GM23248 (cell line): ENCODE measurements around the gene KRTAP4-1. TPM values are rescaled to one million over a fixed set of nuclear protein-coding genes. Genes with fewer than 3 reads are reported as not detected.
"Not testable (repeated sequence)": the region's sequence is repeated elsewhere in the genome, so short reads cannot be mapped to it uniquely, and the experiment has no call there.

Experiments used
- DNase-seq: peaks from one replicate; pipeline ENCODE4 v3.0.0-alpha.2; 2015
- H2AFZ ChIP-seq: fragments of 200-600 bp; sonication (generic); 2 replicates; pipeline ENCODE4 v1.6.1; 2016; ENCODE audit warnings: antibody characterized with exemption
- H3F3A ChIP-seq: fragments of 200-600 bp; sonication (generic); 2 replicates; pipeline ENCODE4 v1.6.1; 2016; ENCODE audit warnings: mild to moderate bottlenecking, antibody characterized with exemption, mixed run types; ENCODE audit not compliant: insufficient read depth
- H3K27ac ChIP-seq: fragments of 200-600 bp; sonication (generic); 2 replicates; pipeline ENCODE4 v1.5.1; 2016; ENCODE audit warnings: mild to moderate bottlenecking
- H3K27me3 ChIP-seq: fragments of 200-600 bp; sonication (generic); replicated peaks from 2 replicates; pipeline ENCODE4 v1.6.1; 2016; ENCODE audit warnings: mild to moderate bottlenecking; ENCODE audit not compliant: insufficient read depth
- H3K36me3 ChIP-seq: fragments of 200-600 bp; sonication (generic); 2 replicates; pipeline ENCODE4 v1.6.1; 2016; ENCODE audit warnings: low read depth, mild to moderate bottlenecking
- H3K4me1 ChIP-seq: fragments of 200-600 bp; sonication (generic); 2 replicates; pipeline ENCODE4 v1.6.1; 2016; ENCODE audit warnings: mild to moderate bottlenecking; ENCODE audit not compliant: insufficient read depth
- H3K4me2 ChIP-seq: fragments of 200-600 bp; sonication (generic); one replicate; pipeline ENCODE4 v1.6.1; 2016; ENCODE audit warnings: mild to moderate bottlenecking; ENCODE audit not compliant: unreplicated experiment
- H3K4me3 ChIP-seq: fragments of 200-600 bp; sonication (generic); 2 replicates; pipeline ENCODE4 v1.5.1; 2016; ENCODE audit warnings: mild to moderate bottlenecking
- H3K79me2 ChIP-seq: fragments of 200-600 bp; sonication (generic); 2 replicates; pipeline ENCODE4 v1.6.1; 2016; ENCODE audit warnings: mild to moderate bottlenecking; ENCODE audit not compliant: insufficient read depth
- H3K9ac ChIP-seq: fragments of 200-600 bp; sonication (generic); 2 replicates; pipeline ENCODE4 v1.6.1; 2016; ENCODE audit warnings: mild to moderate bottlenecking
- H3K9me2 ChIP-seq: fragments of 200-600 bp; sonication (generic); 2 replicates; pipeline ENCODE4 v1.6.1; 2016; ENCODE audit warnings: mixed run types, mild to moderate bottlenecking, moderate library complexity; ENCODE audit not compliant: insufficient read depth
- H3K9me3 ChIP-seq: fragments of 200-600 bp; sonication (generic); one replicate; pipeline ENCODE4 v1.6.1; 2017; ENCODE audit warnings: low read depth
- H4K20me1 ChIP-seq: fragments of 200-600 bp; sonication (generic); 2 replicates; pipeline ENCODE4 v1.6.0; 2016; ENCODE audit not compliant: insufficient read depth
- EZH2 ChIP-seq: fragments of 200-600 bp; sonication (generic); IDR thresholded peaks from 2 replicates; pipeline ENCODE4 v1.6.1; 2018; ENCODE audit warnings: antibody characterized with exemption, mild to moderate bottlenecking; ENCODE audit not compliant: insufficient read depth, poor library complexity, severe bottlenecking
- EZH2phosphoT487 ChIP-seq: fragments of 200-600 bp; sonication (generic); IDR thresholded peaks from 2 replicates; pipeline ENCODE4 v1.6.1; 2018; ENCODE audit warnings: antibody characterized with exemption, moderate library complexity, mild to moderate bottlenecking, low read depth; ENCODE audit not compliant: insufficient read depth
- WGBS, 2 experiments: methylation state at CpG; one replicate each; pipeline ENCODE4 v1.1.6; 2015 to 2017; ENCODE audit warnings: low lambda C conversion rate in 2 of 2, low coverage in 1 of 2; ENCODE audit errors: missing lambda C conversion rate in 2 of 2; 5-methylcytosine and 5-hydroxymethylcytosine counted together
- in situ Hi-C: fragments of 300-500 bp; cut with MboI; formaldehyde crosslinking; loops from 2 replicates; pipeline ENCODE4 v1.15.0; 2020
- polyA plus RNA-seq: library from polyadenylated mRNA; unstranded; fragments of >200 nt; fragmentation: Nextera tagmentation; extraction: Ambion mirVana; gene quantifications from 2 replicates; pipeline ENCODE4 v1.2.1, GENCODE V29; 2016
- total RNA-seq: library from RNA; depleted of rRNA; stranded (reverse); fragments of >200 nt; shearing (Covaris generic); gene quantifications from 2 replicates; pipeline ENCODE4 v1.2.3, GENCODE V29; 2014

Gene KRTAP4-1
- total and polyA plus RNA-seq, 2 experiments from 2014 or later: not detected

- Histone ChIP-seq H2AFZ (no peak overlapping the region), H4K20me1 (no peaks in the 10 kb centered on the region), H3K4me2 (no peak overlapping the region), H3K27me3 (no peaks in the 10 kb centered on the region), H3K27ac (no peak overlapping the region), H3K4me1 (peaks cover 9% of the 10 kb centered on the region; the same call in 1 of the 2 replicates), H3K9ac (no peak overlapping the region), H3F3A (peaks cover 11% of the 10 kb centered on the region; the same call in 1 of the 2 replicates), H3K79me2 (no peaks in the 10 kb centered on the region), H3K4me3 (no peak overlapping the region), H3K36me3 (no peaks in the 10 kb centered on the region), H3K9me3 (no peaks in the 10 kb centered on the region), H3K9me2 (no peaks in the 10 kb centered on the region)
- WGBS, 2 experiments: 9 to 11% methylated on average over 1 of the region's 1 CpG
- in situ Hi-C loops: no loop called here
- TF ChIP-seq EZH2 (no peak), EZH2phosphoT487 (0 out of 2 replicates have a peak, but pooled peaks have one; percentile 61)
- peak; percentile 70 for DNase-seq
Measured at GRCh38 chr17:41211845-41212466, 27.2 kb upstream of the KRTAP4-1 start.

GRCh38 chr17:41199421-41200078 is 14.8 kb upstream of the KRTAP4-1 start:
- no peak overlapping the region for H2AFZ ChIP-seq
- in situ Hi-C loops: no loop called here
- H3K4me3 ChIP-seq: no peak overlapping the region
- no peaks in the 10 kb centered on the region for H3F3A ChIP-seq
- H3K4me2 ChIP-seq: no peak overlapping the region
- H3K9me3 ChIP-seq: no peaks in the 10 kb centered on the region
- no peaks in the 10 kb centered on the region for H3K79me2 ChIP-seq
- TF ChIP-seq EZH2phosphoT487: no peak
- TF ChIP-seq EZH2: no peak
- H3K9me2 ChIP-seq: no peaks in the 10 kb centered on the region
- no peaks in the 10 kb centered on the region for H3K4me1 ChIP-seq
- H3K27me3 ChIP-seq: no peaks in the 10 kb centered on the region
- H3K9ac ChIP-seq: no peak overlapping the region
- H4K20me1 ChIP-seq: no peaks in the 10 kb centered on the region
- WGBS, 2 experiments: 43% methylated on average over 5 of the region's 5 CpGs
- H3K36me3 ChIP-seq: no peaks in the 10 kb centered on the region
- no peak for DNase-seq
- H3K27ac ChIP-seq: no peak overlapping the region

GRCh38 chr17:41196068-41196467 is 11.4 kb upstream of the KRTAP4-1 start:
- in situ Hi-C loops: no loop called here
- Histone ChIP-seq H3K9ac (no peak overlapping the region), H3K4me1 (no peaks in the 10 kb centered on the region), H3K9me2 (no peaks in the 10 kb centered on the region), H3K27ac (no peak overlapping the region), H4K20me1 (no peaks in the 10 kb centered on the region), H3K4me3 (no peak overlapping the region), H3K9me3 (no peaks in the 10 kb centered on the region), H3F3A (no peaks in the 10 kb centered on the region), H3K79me2 (no peaks in the 10 kb centered on the region), H3K36me3 (no peaks in the 10 kb centered on the region), H3K27me3 (no peaks in the 10 kb centered on the region), H2AFZ (no peak overlapping the region), H3K4me2 (no peak overlapping the region)
- TF ChIP-seq EZH2phosphoT487: no peak
- no peak for TF ChIP-seq EZH2
- no peak for DNase-seq
- 52 to 62% methylated on average over 1 of the region's 1 CpG for WGBS, 2 experiments

GRCh38 chr17:41190328-41190727 is 5.6 kb upstream of the KRTAP4-1 start:
- H3K4me2 ChIP-seq: no peak overlapping the region
- 69 to 80% methylated on average over 3 of the region's 3 CpGs for WGBS, 2 experiments
- H2AFZ ChIP-seq: no peak overlapping the region
- no peaks in the 10 kb centered on the region for H3F3A ChIP-seq
- DNase-seq: no peak
- in situ Hi-C loops: no loop called here
- TF ChIP-seq EZH2: no peak
- TF ChIP-seq EZH2phosphoT487: no peak
- H3K36me3 ChIP-seq: no peaks in the 10 kb centered on the region
- H3K4me1 ChIP-seq: no peaks in the 10 kb centered on the region
- no peaks in the 10 kb centered on the region for H3K9me3 ChIP-seq
- H3K4me3 ChIP-seq: no peak overlapping the region
- no peak overlapping the region for H3K9ac ChIP-seq
- no peak overlapping the region for H3K27ac ChIP-seq
- H3K27me3 ChIP-seq: no peaks in the 10 kb centered on the region
- no peaks in the 10 kb centered on the region for H4K20me1 ChIP-seq
- H3K79me2 ChIP-seq: no peaks in the 10 kb centered on the region
- no peaks in the 10 kb centered on the region for H3K9me2 ChIP-seq

GRCh38 chr17:41189837-41190318 is 5.2 kb upstream of the KRTAP4-1 start, which contains the start of gene KRTAP9-1:
TSS of gene KRTAP9-1 (plus strand) at chr17:41189887. CDS start at chr17:41189887, 0 bp downstream.
- H3K9ac ChIP-seq, H3F3A ChIP-seq, H4K20me1 ChIP-seq, H3K9me2 ChIP-seq, H3K27me3 ChIP-seq, H2AFZ ChIP-seq, in situ Hi-C loops, H3K79me2 ChIP-seq, H3K4me1 ChIP-seq, H3K4me3 ChIP-seq, DNase-seq, H3K36me3 ChIP-seq, H3K9me3 ChIP-seq, H3K4me2 ChIP-seq, H3K27ac ChIP-seq: not testable (repeated sequence)
- WGBS, 2 experiments: 67 to 91% methylated on average over 1 of the region's 1 CpG
